ENCODE data around the gene ZNF564. TPM values are rescaled to one million over a fixed set of nuclear protein-coding genes. Genes with fewer than 3 reads are reported as not detected.

ZNF564 gene
- total and polyA plus RNA-seq, 2 of the 13 experiments (the other 11 are each of a cell fraction or from before 2014, with no cell fraction given): 2.3 to 11.1 TPM

- TF ChIP-seq FUBP1 (CRISPR knock-in tag; IDR thresholded peaks at IDR 0.05; ENCODE audit: borderline replicate concordance) (no peak), ESRRA (CRISPR knock-in tag; IDR thresholded peaks at IDR 0.05; ENCODE audit: low read depth) (no peak), ZBTB1 (CRISPR knock-in tag; IDR thresholded peaks at IDR 0.05; ENCODE audit: borderline replicate concordance) (no peak), ZNF20 (CRISPR knock-in tag; IDR thresholded peaks at IDR 0.05) (0 out of 2 replicates have a peak, but pooled peaks have one; percentile 40), ZNF407 (CRISPR knock-in tag; IDR thresholded peaks at IDR 0.05; ENCODE audit: not compliant biosample characterization) (peak; percentile 52), ZKSCAN1 (IDR thresholded peaks at IDR 0.05; ENCODE audit: low read length) (no peak), LBX2 (CRISPR knock-in tag; IDR thresholded peaks at IDR 0.05; ENCODE audit: borderline replicate concordance) (no peak), TOPORS (CRISPR knock-in tag; IDR thresholded peaks at IDR 0.05) (no peak), ZNF263 (CRISPR knock-in tag; IDR thresholded peaks at IDR 0.05) (peak; percentile 26; the same call in 1 of the 2 replicates), HMGXB4 (CRISPR knock-in tag; IDR thresholded peaks at IDR 0.05; ENCODE audit: borderline replicate concordance in 1 of 2, low read depth in 1 of 2) (peak; percentile 36 to 91; a peak in 2 of 4 replicates), ATM (IDR thresholded peaks at IDR 0.05; ENCODE audit: borderline replicate concordance) (no peak), FOXA1 (IDR thresholded peaks at IDR 0.05) (no peak), FOXA1 (CRISPR knock-in tag; IDR thresholded peaks at IDR 0.05) (peak; percentile 71), XRCC5 (optimal IDR thresholded peaks at IDR 0.05; ENCODE audit: low read length) (no peak), NRL (CRISPR knock-in tag; IDR thresholded peaks at IDR 0.05; ENCODE audit: borderline replicate concordance) (peak; percentile 81), ZFP90 (CRISPR knock-in tag; IDR thresholded peaks at IDR 0.05; ENCODE audit: borderline replicate concordance) (peak; percentile 84)
Observed at GRCh38 chr19:12551060-12551832, at the start of gene ZNF564 (continued).
